SU-DHL-6 (cell line): Measurements from ENCODE around the gene KRTAP12-1.

Source experiments
- H2AFZ ChIP-seq: fragments of 200-600 bp; sonication (generic); 2 replicates; pipeline ENCODE4 v1.6.1; 2014; ENCODE audit warnings: low read depth, mild to moderate bottlenecking, moderate library complexity, mixed read lengths, antibody characterized with exemption, low read length; ENCODE audit not compliant: severe bottlenecking
- H3F3A ChIP-seq: fragments of 200-600 bp; shearing (Covaris generic); 2 replicates; pipeline ENCODE4 v1.6.0; 2016; ENCODE audit warnings: antibody characterized with exemption, mild to moderate bottlenecking; ENCODE audit not compliant: insufficient read depth
- H3K27ac ChIP-seq: fragments of 200-600 bp; sonication (generic); 2 replicates; pipeline ENCODE4 v1.5.1; 2016; ENCODE audit warnings: low read depth, mild to moderate bottlenecking, low read length, moderate library complexity, mixed read lengths
- H3K27me3 ChIP-seq: fragments of 200-600 bp; sonication (generic), shearing (Covaris generic); 2 replicates; pipeline ENCODE4 v1.6.0; 2014; ENCODE audit warnings: mild to moderate bottlenecking, low read length
- H3K36me3 ChIP-seq: fragments of 200-600 bp; sonication (generic); 2 replicates; pipeline ENCODE4 v1.6.1; 2014; ENCODE audit warnings: mild to moderate bottlenecking, low read length, mixed read lengths
- H3K4me2 ChIP-seq: fragments of 300-600, 200-600 bp; shearing (Covaris generic), sonication (generic); 2 replicates; pipeline ENCODE4 v1.6.0; 2014; ENCODE audit warnings: low read length, low read depth, mild to moderate bottlenecking; ENCODE audit not compliant: poor library complexity, severe bottlenecking
- H3K4me3 ChIP-seq: fragments of 200-600 bp; sonication (generic); 2 replicates; pipeline ENCODE4 v1.5.1; 2014; ENCODE audit warnings: antibody characterized with exemption, low read length, mild to moderate bottlenecking, mixed read lengths; ENCODE audit not compliant: insufficient read depth, poor library complexity, severe bottlenecking
- H3K79me2 ChIP-seq: fragments of 200-600 bp; sonication (generic); 2 replicates; pipeline ENCODE4 v1.6.1; 2014; ENCODE audit warnings: mild to moderate bottlenecking, low read length, moderate library complexity; ENCODE audit not compliant: insufficient read depth
- H3K9ac ChIP-seq: fragments of 200-600 bp; sonication (generic); 2 replicates; pipeline ENCODE4 v1.7.0; 2014; ENCODE audit warnings: mild to moderate bottlenecking, low read length
- H3K9me2 ChIP-seq: fragments of 200-600 bp; sonication (generic); replicated peaks from 2 replicates; pipeline ENCODE4 v1.6.1; 2014; ENCODE audit warnings: low read length; ENCODE audit not compliant: insufficient read depth
- H3K9me3 ChIP-seq: fragments of 200-600 bp; sonication (generic); 2 replicates; pipeline ENCODE4 v1.6.1; 2014; ENCODE audit warnings: low read length, mixed read lengths; ENCODE audit not compliant: insufficient read depth
- H4K20me1 ChIP-seq: fragments of 200-600 bp; sonication (generic); 2 replicates; pipeline ENCODE4 v1.6.1; 2014; ENCODE audit warnings: low read depth, mild to moderate bottlenecking, antibody characterized with exemption, low read length, moderate library complexity, mixed read lengths
- EZH2phosphoT487 ChIP-seq: fragments of 200-600 bp; sonication (generic), shearing (Covaris generic); conservative IDR thresholded peaks from 2 replicates; pipeline ENCODE4 v1.6.1; 2018; ENCODE audit warnings: mild to moderate bottlenecking, antibody characterized with exemption, low read length, moderate library complexity, mixed read lengths
- TF ChIP-seq, protein P1 (sequence below): fragments of 200-600 bp; sonication (generic); IDR thresholded peaks from one replicate; pipeline ENCODE4 v1.5.1; 2017; ENCODE audit warnings: antibody characterized with exemption, mild to moderate bottlenecking, low read length, moderate library complexity; ENCODE audit not compliant: insufficient read depth, poor library complexity, severe bottlenecking

KRTAP12-1 gene

DNA sequence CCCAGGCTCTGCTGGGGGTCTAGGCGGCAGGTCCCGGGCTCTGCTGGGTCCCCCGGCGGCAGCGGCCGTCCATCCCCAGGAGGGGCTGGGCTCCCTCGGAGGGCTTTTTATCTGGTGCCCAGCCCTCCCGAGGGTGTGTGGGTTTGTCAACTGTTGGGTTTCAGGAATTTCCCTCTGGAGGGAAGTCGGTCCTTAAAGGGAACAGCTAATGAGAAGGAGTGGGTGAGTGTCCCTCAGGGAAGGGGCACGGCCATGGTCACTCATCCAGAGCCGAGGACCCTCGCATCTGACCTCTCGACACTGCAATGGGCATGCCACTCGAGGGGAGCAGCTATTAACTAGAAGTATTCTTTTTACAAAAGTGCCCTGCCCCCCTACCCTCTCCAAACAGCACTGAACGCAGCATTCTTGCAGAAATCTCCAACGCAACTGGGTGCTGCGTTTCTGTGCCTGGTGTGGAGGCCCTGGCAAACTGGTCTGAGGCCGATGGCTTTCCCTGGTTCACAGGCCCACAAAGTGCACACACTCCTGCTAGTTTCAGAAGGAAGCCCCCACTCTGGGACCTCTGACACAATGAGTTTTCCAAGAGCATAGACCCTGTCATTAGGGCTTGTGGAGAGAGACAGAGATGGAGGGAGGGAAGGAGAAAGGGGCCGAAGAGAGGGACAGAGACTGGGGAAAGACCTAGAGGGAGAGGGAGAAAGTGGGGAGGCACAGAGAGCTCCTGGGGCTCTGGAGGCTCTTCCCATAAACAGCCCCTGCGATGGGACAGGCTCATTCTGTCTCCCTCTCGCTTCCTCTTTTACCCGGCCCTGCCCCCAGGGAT lies 30.5 kb upstream of the KRTAP12-1 start:
- Histone ChIP-seq H3K36me3 (no peaks in the 10 kb centered on the region), H3K4me2 (no peak overlapping the region), H3K9me2 (no peaks in the 10 kb centered on the region), H3K4me3 (no peak overlapping the region), H3K9ac (no peak overlapping the region), H3K79me2 (no peaks in the 10 kb centered on the region), H2AFZ (no peak overlapping the region), H4K20me1 (no peaks in the 10 kb centered on the region), H3K9me3 (no peaks in the 10 kb centered on the region), H3K27ac (no peak overlapping the region), H3F3A (no peaks in the 10 kb centered on the region), H3K27me3 (no peaks in the 10 kb centered on the region)
- TF ChIP-seq, protein P1, sequence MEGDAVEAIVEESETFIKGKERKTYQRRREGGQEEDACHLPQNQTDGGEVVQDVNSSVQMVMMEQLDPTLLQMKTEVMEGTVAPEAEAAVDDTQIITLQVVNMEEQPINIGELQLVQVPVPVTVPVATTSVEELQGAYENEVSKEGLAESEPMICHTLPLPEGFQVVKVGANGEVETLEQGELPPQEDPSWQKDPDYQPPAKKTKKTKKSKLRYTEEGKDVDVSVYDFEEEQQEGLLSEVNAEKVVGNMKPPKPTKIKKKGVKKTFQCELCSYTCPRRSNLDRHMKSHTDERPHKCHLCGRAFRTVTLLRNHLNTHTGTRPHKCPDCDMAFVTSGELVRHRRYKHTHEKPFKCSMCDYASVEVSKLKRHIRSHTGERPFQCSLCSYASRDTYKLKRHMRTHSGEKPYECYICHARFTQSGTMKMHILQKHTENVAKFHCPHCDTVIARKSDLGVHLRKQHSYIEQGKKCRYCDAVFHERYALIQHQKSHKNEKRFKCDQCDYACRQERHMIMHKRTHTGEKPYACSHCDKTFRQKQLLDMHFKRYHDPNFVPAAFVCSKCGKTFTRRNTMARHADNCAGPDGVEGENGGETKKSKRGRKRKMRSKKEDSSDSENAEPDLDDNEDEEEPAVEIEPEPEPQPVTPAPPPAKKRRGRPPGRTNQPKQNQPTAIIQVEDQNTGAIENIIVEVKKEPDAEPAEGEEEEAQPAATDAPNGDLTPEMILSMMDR: no peak
- TF ChIP-seq EZH2phosphoT487: no peak

DNA sequence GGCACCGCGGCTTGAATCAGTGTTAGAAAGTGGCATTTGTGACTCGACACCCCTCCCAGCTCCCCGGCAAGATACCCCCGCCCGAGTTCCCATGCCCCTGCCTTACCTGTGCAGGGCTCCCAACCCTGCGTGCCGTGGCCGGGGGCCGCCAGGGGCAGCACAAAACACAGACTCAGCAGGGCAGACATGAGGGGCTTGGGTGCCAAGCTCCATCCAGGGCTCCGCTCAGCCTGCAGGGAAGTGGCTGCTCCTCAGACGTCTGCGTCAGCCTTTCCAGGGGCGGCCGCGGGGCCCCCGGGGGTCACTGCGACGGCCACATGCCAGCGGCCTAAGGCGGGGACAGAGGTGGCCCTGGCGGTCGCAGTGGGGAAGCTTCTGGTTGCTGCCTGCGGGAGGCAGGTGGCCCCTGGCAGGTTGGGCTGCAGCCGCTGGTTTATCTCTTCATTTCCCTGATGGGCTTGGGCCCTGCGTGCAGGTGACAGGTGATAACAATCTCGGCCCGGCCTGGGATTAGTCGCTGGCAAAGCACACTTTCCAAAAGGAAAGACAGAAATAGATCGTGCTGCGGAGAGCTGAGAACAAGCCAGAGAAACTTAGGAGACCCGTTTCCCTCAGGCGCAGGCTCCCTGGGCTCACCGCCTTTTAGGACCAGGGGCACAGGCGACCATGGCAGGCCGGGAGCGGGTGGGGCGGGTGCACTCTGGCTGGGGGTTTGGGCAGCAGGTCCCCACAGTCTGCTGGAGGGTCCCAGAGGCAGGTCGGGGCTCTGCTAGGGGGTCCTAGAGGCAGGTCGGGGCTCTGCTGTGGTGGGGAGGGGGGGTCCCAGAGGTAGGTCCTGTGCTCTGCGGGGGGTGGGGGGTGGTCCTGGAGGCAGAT lies 29.6 kb upstream of the KRTAP12-1 start, which contains the start of gene TSPEAR:
TSS of gene TSPEAR (minus strand) at position 246 of the 876 bp plus-strand sequence. CDS start at position 188, 58 bp downstream.
- Histone ChIP-seq H3K9me3 (no peaks in the 10 kb centered on the region), H3K27ac (no peak within 1 kb of the TSS), H3K9ac (no peak within 1 kb of the TSS), H3K79me2 (no peaks in the 10 kb centered on the region), H3K36me3 (no peaks in the 10 kb centered on the region), H3K9me2 (no peaks in the 10 kb centered on the region), H3K4me2 (no peak within 1 kb of the TSS), H3F3A (no peaks in the 10 kb centered on the region), H4K20me1 (no peaks in the 10 kb centered on the region), H3K27me3 (no peaks in the 10 kb centered on the region), H3K4me3 (no peak within 1 kb of the TSS), H2AFZ (no peak within 1 kb of the TSS)
- TF ChIP-seq EZH2phosphoT487: 0 out of 2 replicates have a peak, but pooled peaks have one; percentile 42
- TF ChIP-seq, protein P1: no peak

DNA sequence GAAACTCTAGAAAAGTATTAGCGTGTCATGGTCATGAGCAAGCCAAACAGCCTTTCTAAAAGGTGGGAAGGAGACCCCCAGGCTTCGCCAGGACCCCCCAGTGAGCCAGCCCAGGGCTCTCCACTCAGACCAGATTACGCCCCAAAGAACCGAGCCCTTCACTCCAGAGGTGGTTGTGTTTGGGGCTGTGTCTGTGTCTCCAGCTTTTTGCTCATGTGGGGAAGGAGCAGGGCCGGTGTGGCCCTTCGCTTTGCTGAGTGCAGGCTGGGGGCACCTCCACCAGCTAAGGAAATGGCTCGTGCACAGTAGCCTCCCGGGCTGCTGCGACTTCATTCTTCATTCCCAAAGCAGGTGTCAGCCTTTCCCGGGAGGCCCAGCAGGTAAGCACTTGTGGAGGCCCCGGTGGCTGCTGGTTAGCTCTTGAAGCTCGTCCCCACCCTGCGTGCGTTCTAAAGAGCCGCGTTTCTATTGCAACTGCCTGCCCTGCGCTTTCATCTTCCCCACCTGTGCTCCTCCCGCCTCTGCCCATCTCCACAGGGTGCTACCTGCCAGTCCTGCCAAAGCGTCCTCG lies 28.9 kb upstream of the KRTAP12-1 start:
- Histone ChIP-seq H3K27me3 (no peaks in the 10 kb centered on the region), H3K4me3 (no peak overlapping the region), H4K20me1 (no peaks in the 10 kb centered on the region), H3K4me2 (no peak overlapping the region), H2AFZ (no peak overlapping the region), H3K9me3 (no peaks in the 10 kb centered on the region), H3K9me2 (no peaks in the 10 kb centered on the region), H3K9ac (no peak overlapping the region), H3K79me2 (no peaks in the 10 kb centered on the region), H3K36me3 (no peaks in the 10 kb centered on the region), H3K27ac (no peak overlapping the region), H3F3A (no peaks in the 10 kb centered on the region)
- TF ChIP-seq, protein P1: no peak
